ENCODE results near the gene SCD.

SCD gene

GRCh38 chr10:100359529-100360150, 12.6 kb downstream of the SCD start:
- H4K20me1 ChIP-seq = peaks cover 90% of the 10 kb centered on the region
- no peak overlapping the region for H3K9ac ChIP-seq
- H3K4me2 ChIP-seq = no peak overlapping the region
- no peaks in the 10 kb centered on the region for H3K27me3 ChIP-seq
- H3K4me1 ChIP-seq = peaks cover under 1% of the 10 kb centered on the region; the same call in 1 of the 2 replicates
- no peak for TF ChIP-seq Cebpa-rat (IDR thresholded peaks at IDR 0.05)
- peaks cover 98% of the 10 kb centered on the region for H3K36me3 ChIP-seq
- no peak overlapping the region for H3K4me3 ChIP-seq
- no peaks in the 10 kb centered on the region for H3K9me3 ChIP-seq
- H3K27ac ChIP-seq = no peak overlapping the region

- Histone ChIP-seq H3K4me2 (no peak overlapping the region), H4K20me1 (peaks cover 91% of the 10 kb centered on the region), H3K4me3 (no peak overlapping the region), H3K27ac (no peak overlapping the region), H3K9me3 (no peaks in the 10 kb centered on the region), H3K4me1 (peaks cover 6% of the 10 kb centered on the region), H3K27me3 (no peaks in the 10 kb centered on the region), H3K9ac (no peak overlapping the region), H3K36me3 (peaks cover 92% of the 10 kb centered on the region)
- no peak for TF ChIP-seq Cebpa-rat (IDR thresholded peaks at IDR 0.05)
Observed at GRCh38 chr10:100360234-100360633, 13.2 kb downstream of the SCD start.

GRCh38 chr10:100362570-100363496, 15.8 kb downstream of the SCD start:
- Histone ChIP-seq H3K4me3 (no peak overlapping the region), H4K20me1 (peaks cover 66% of the 10 kb centered on the region), H3K36me3 (peaks cover 66% of the 10 kb centered on the region), H3K27ac (no peak overlapping the region), H3K27me3 (no peaks in the 10 kb centered on the region), H3K4me1 (peaks cover 16% of the 10 kb centered on the region), H3K9me3 (no peaks in the 10 kb centered on the region), H3K4me2 (no peak overlapping the region), H3K9ac (no peak overlapping the region)
- no peak for TF ChIP-seq Cebpa-rat (IDR thresholded peaks at IDR 0.05)

- H3K9me3 ChIP-seq = no peaks in the 10 kb centered on the region
- H3K27ac ChIP-seq = no peak overlapping the region
- no peaks in the 10 kb centered on the region for H3K27me3 ChIP-seq
- H3K36me3 ChIP-seq = peaks cover 53% of the 10 kb centered on the region
- peaks cover 58% of the 10 kb centered on the region for H4K20me1 ChIP-seq
- H3K4me3 ChIP-seq = no peak overlapping the region
- H3K4me1 ChIP-seq = peaks cover 16% of the 10 kb centered on the region
- no peak overlapping the region for H3K9ac ChIP-seq
- H3K4me2 ChIP-seq = no peak overlapping the region
- TF ChIP-seq Cebpa-rat (IDR thresholded peaks at IDR 0.05) = no peak
Observed at GRCh38 chr10:100364175-100364574, 17.1 kb downstream of the SCD start.

- Histone ChIP-seq H3K4me3 (no peak overlapping the region), H3K9me3 (no peaks in the 10 kb centered on the region), H3K36me3 (peaks cover 46% of the 10 kb centered on the region), H3K27me3 (no peaks in the 10 kb centered on the region), H3K4me1 (peaks cover 18% of the 10 kb centered on the region), H3K9ac (no peak overlapping the region), H3K27ac (no peak overlapping the region), H3K4me2 (peak overlapping the region; percentile 5; the same call in 1 of the 2 replicates), H4K20me1 (peaks cover 51% of the 10 kb centered on the region)
- TF ChIP-seq Cebpa-rat (IDR thresholded peaks at IDR 0.05) = no peak
Observed at GRCh38 chr10:100364735-100365391, 17.8 kb downstream of the SCD start.

- Histone ChIP-seq H3K4me2 (no peak overlapping the region), H3K9ac (no peak overlapping the region), H3K4me1 (peaks cover 52% of the 10 kb centered on the region), H4K20me1 (peaks cover 14% of the 10 kb centered on the region), H3K9me3 (no peaks in the 10 kb centered on the region), H3K4me3 (no peak overlapping the region), H3K27me3 (no peaks in the 10 kb centered on the region), H3K36me3 (peaks cover 7% of the 10 kb centered on the region; the same call in 1 of the 2 replicates), H3K27ac (no peak overlapping the region)
- no peak for TF ChIP-seq Cebpa-rat (IDR thresholded peaks at IDR 0.05)
Observed at GRCh38 chr10:100368721-100369120, 21.7 kb downstream of the SCD start.

GRCh38 chr10:100370714-100371481, 23.9 kb downstream of the SCD start:
- no peak overlapping the region for H3K4me3 ChIP-seq

GRCh38 chr10:100371482-100372027, 24.5 kb downstream of the SCD start:
- Histone ChIP-seq H3K36me3 (no peaks in the 10 kb centered on the region), H3K4me1 (peaks cover 57% of the 10 kb centered on the region), H3K9me3 (no peaks in the 10 kb centered on the region), H3K4me3 (no peak overlapping the region), H4K20me1 (peaks cover 3% of the 10 kb centered on the region; the same call in 1 of the 2 replicates), H3K4me2 (peak overlapping the region; percentile 53), H3K27ac (peak overlapping the region; percentile 36), H3K9ac (no peak overlapping the region; the same call in 1 of the 2 replicates), H3K27me3 (no peaks in the 10 kb centered on the region)
- no peak for TF ChIP-seq Cebpa-rat (IDR thresholded peaks at IDR 0.05)

More at GRCh38 chr10:100370714-100371481, 23.9 kb downstream of the SCD start:
- H3K9me3 ChIP-seq = no peaks in the 10 kb centered on the region
- no peaks in the 10 kb centered on the region for H3K27me3 ChIP-seq
- TF ChIP-seq Cebpa-rat (IDR thresholded peaks at IDR 0.05) = peak; percentile 58; the same call in 1 of the 2 replicates
- H3K4me1 ChIP-seq = peaks cover 58% of the 10 kb centered on the region
- H3K36me3 ChIP-seq = no peaks in the 10 kb centered on the region
- H3K9ac ChIP-seq = peak overlapping the region; percentile 1; the same call in 1 of the 2 replicates
- H3K4me2 ChIP-seq = peak overlapping the region; percentile 53
- no peaks in the 10 kb centered on the region for H4K20me1 ChIP-seq
- H3K27ac ChIP-seq = peak overlapping the region; percentile 36

Measured in BLaER1 (cell line).